B cell (primary cell): ENCODE measurements around the gene GPR137B. TPM values are rescaled to one million over a fixed set of nuclear protein-coding genes. Genes with fewer than 3 reads are reported as not detected.

Source experiments
- ATAC-seq: fragments of 200-7000 bp; cut with Tn5 transposase; one replicate; pipeline ENCODE4 v1.10.0; 2021; ENCODE audit warnings: low read depth, mild to moderate bottlenecking, moderate number of reproducible peaks, moderate library complexity
- CTCF ChIA-PET: fragments of 350-600 bp; sonication (Branson Sonifier 250); formaldehyde crosslinking; loops from one replicate; lab custom pipeline; 2021; ENCODE audit warnings: antibody characterized with exemption, inconsistent platforms; lab: Charles Lee
- POLR2A ChIA-PET: fragments of 350-600 bp; sonication (Branson Sonifier 250); formaldehyde crosslinking; loops from one replicate; lab custom pipeline; 2021; ENCODE audit warnings: antibody characterized with exemption; lab: Charles Lee
- DNase-seq: peaks from one replicate; pipeline ENCODE4 v3.0.0; 2013
- H2AFZ ChIP-seq: 2 replicates; pipeline ENCODE4 v1.6.1; 2012; ENCODE audit warnings: mild to moderate bottlenecking, low read depth, low read length; ENCODE audit not compliant: insufficient read depth, poor library complexity, severe bottlenecking
- H3K27ac ChIP-seq, 2 donors: 1 replicate in 1 of 2; 2 replicates in 1 of 2; pipeline ENCODE4 v1.5.1; 2012 to 2013; ENCODE audit warnings: low read length in 2 of 2, mild to moderate bottlenecking in 2 of 2, moderate library complexity in 1 of 2
- H3K27me3 ChIP-seq, 4 experiments: fragments of 200-600 bp in 1 of 4; sonication (generic) in 1 of 4; replicated peaks in 1 of 4; 1 replicate in 2 of 4; 2 replicates in 2 of 4; pipeline versions ENCODE4 v1.6.1 to v1.7.0; 2013 to 2016; ENCODE audit warnings: low read length in 3 of 4, mild to moderate bottlenecking in 2 of 4, mixed read lengths in 1 of 4, moderate library complexity in 1 of 4; ENCODE audit not compliant: insufficient read depth in 4 of 4, control insufficient read depth in 3 of 4; ENCODE audit errors: control extremely low read depth in 1 of 4
- H3K36me3 ChIP-seq, 2 experiments: replicated peaks in 1 of 2; 1 replicate in 1 of 2; 2 replicates in 1 of 2; pipeline versions ENCODE4 v1.6.1 to v1.7.1; 2013; ENCODE audit warnings: low read length in 1 of 2; ENCODE audit not compliant: insufficient read depth in 2 of 2, control insufficient read depth in 1 of 2; ENCODE audit errors: control extremely low read depth in 1 of 2, extremely low read depth in 1 of 2
- H3K4me1 ChIP-seq, 2 donors: fragments of 200-600 bp in 1 of 2; sonication (generic) in 1 of 2; 1 replicate in 1 of 2; 2 replicates in 1 of 2; pipeline versions ENCODE4 v1.5.1 to v1.6.1; 2013 to 2017; ENCODE audit warnings: low read length in 2 of 2; ENCODE audit not compliant: control insufficient read depth in 2 of 2, insufficient read depth in 2 of 2
- H3K4me2 ChIP-seq: replicated peaks from 2 replicates; pipeline ENCODE3; 2012; ENCODE audit warnings: mild to moderate bottlenecking, low read depth, low read length; ENCODE audit not compliant: poor library complexity, severe bottlenecking
- H3K4me3 ChIP-seq, 5 experiments: fragments of 200-600 bp in 1 of 5; sonication (generic) in 1 of 5; 1 replicate in 3 of 5; 2 replicates in 2 of 5; pipeline versions ENCODE4 v1.5.1 to v1.7.0; 2011 to 2016; ENCODE audit warnings: low read length in 4 of 5, mild to moderate bottlenecking in 4 of 5, low read depth in 2 of 5, control low read depth in 1 of 5, moderate library complexity in 1 of 5; ENCODE audit not compliant: insufficient read depth in 1 of 5; ENCODE audit errors: control extremely low read depth in 1 of 5, extremely low read depth in 1 of 5
- H3K79me2 ChIP-seq: fragments of 200-600 bp; sonication (generic); one replicate; pipeline ENCODE4 v1.6.0; 2016; ENCODE audit warnings: low read length; ENCODE audit not compliant: control insufficient read depth, insufficient read depth
- H3K9ac ChIP-seq: fragments of 200-600 bp; sonication (generic); 2 replicates; pipeline ENCODE4 v1.6.1; 2017; ENCODE audit warnings: mild to moderate bottlenecking, low read length, moderate library complexity
- H3K9me3 ChIP-seq, 3 donors: one replicate each; pipeline versions ENCODE4 v1.6.1 to v1.7.1; 2013; ENCODE audit warnings: low read length in 2 of 3; ENCODE audit not compliant: control insufficient read depth in 2 of 3, insufficient read depth in 1 of 3; ENCODE audit errors: control extremely low read depth in 1 of 3
- H4K20me1 ChIP-seq: 2 replicates; pipeline ENCODE4 v1.6.0; 2012; ENCODE audit warnings: mild to moderate bottlenecking, low read length; ENCODE audit not compliant: insufficient read depth, control insufficient read depth, poor library complexity, severe bottlenecking
- H3K27ac Mint-ChIP-seq: one replicate; pipeline ENCODE4 v1.8.0; 2021; ENCODE audit warnings: mixed read lengths
- H3K27me3 Mint-ChIP-seq: one replicate; pipeline ENCODE4 v1.8.0; 2021; ENCODE audit warnings: mixed read lengths
- H3K4me1 Mint-ChIP-seq: one replicate; pipeline ENCODE4 v1.8.0; 2021; ENCODE audit warnings: mixed read lengths
- H3K4me3 Mint-ChIP-seq: one replicate; pipeline ENCODE4 v1.8.0; 2021; ENCODE audit warnings: mixed read lengths
- H3K9me3 Mint-ChIP-seq: one replicate; pipeline ENCODE4 v1.8.0; 2022; ENCODE audit warnings: mixed read lengths; ENCODE audit not compliant: insufficient read depth
- EZH2 ChIP-seq: IDR thresholded peaks from 2 replicates; pipeline ENCODE4 v1.6.1; 2012; ENCODE audit warnings: borderline replicate concordance, low read depth, mild to moderate bottlenecking, moderate library complexity, low read length; ENCODE audit not compliant: insufficient read depth, poor library complexity, severe bottlenecking
- WGBS: methylation state at CpG from one replicate; pipeline ENCODE4 v1.1.5; 2013; ENCODE audit warnings: missing lambda C conversion rate; ENCODE audit not compliant: insufficient coverage; 5-methylcytosine and 5-hydroxymethylcytosine counted together
- intact Hi-C: fragments of 100-400 bp; cut with micrococcal nuclease; formaldehyde crosslinking; loops from one replicate; pipeline ENCODE4 v1.10.0; 2022
- polyA plus RNA-seq: library from polyadenylated mRNA; depleted of rRNA; stranded (reverse); fragments of >200 nt; gene quantifications from 2 replicates; pipeline ENCODE4 v1.2.3, GENCODE V29; 2012
- total RNA-seq, 2 donors: library from RNA; stranded (reverse); fragments of 120-200 nt in 1 of 2; gene quantifications; 1 replicate in 1 of 2; 2 replicates in 1 of 2; pipeline versions ENCODE4 v1.2.3 to v1.2.4, GENCODE V29; 2013 to 2022
- TF ChIP-seq, protein P1 (sequence below): fragments of 200-600 bp; IDR thresholded peaks from one replicate; pipeline ENCODE4 v1.8.0; 2022; ENCODE audit warnings: antibody characterized with exemption, mild to moderate bottlenecking

GPR137B gene
- total and polyA plus RNA-seq, 2 donors (not counting 1 experiment from before 2014, with no cell fraction given), result 1.5 to 11.8 TPM

DNA sequence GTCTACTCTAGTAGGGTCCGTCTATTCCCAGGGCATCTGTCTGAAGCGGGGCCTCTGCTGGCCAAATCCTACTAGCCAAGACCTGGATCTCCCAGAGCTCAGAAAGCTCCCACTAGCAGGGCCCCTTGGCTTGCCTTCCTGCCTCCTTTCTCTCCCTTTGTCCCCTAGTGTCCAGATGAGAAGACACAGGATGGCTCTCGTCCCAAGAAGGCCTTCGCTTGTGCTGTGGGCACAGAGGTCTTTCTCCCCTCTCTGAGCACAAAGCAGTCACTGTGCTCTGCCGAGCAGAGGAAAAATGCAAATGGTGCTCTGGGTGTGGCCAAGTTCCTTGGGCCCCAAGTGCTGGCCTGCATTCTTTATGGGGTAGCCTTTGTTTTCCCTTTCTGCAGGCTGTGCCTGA is 13.0 kb upstream of the GPR137B start:
- Histone ChIP-seq H3K4me1 (peaks cover 0 to 4% of the 10 kb centered on the region in 2 donors), H3K9me3 (no peaks in the 10 kb centered on the region), H4K20me1 (no peaks in the 10 kb centered on the region), H3K4me2 (no peak overlapping the region), H3K27ac (no peak overlapping the region), H3K4me3 (no peak overlapping the region), H3K9ac (no peak overlapping the region), H3K36me3 (no peaks in the 10 kb centered on the region), H2AFZ (no peak overlapping the region), H3K79me2 (no peaks in the 10 kb centered on the region), H3K27me3 (peaks cover 0 to 3% (median 0%) of the 10 kb centered on the region in 4 experiments)
- H3K27ac Mint-ChIP-seq, result no peak overlapping the region
- CTCF ChIA-PET, result no interaction called here
- ATAC-seq (no peak), DNase-seq (no peak)
- peaks cover under 1% of the 10 kb centered on the region for H3K9me3 Mint-ChIP-seq
- no peak overlapping the region for H3K4me3 Mint-ChIP-seq
- H3K4me1 Mint-ChIP-seq, result peaks cover 4% of the 10 kb centered on the region
- WGBS, result 95% methylated on average over 4 of the region's 5 CpGs
- TF ChIP-seq EZH2, result no peak
- TF ChIP-seq, protein P1, sequence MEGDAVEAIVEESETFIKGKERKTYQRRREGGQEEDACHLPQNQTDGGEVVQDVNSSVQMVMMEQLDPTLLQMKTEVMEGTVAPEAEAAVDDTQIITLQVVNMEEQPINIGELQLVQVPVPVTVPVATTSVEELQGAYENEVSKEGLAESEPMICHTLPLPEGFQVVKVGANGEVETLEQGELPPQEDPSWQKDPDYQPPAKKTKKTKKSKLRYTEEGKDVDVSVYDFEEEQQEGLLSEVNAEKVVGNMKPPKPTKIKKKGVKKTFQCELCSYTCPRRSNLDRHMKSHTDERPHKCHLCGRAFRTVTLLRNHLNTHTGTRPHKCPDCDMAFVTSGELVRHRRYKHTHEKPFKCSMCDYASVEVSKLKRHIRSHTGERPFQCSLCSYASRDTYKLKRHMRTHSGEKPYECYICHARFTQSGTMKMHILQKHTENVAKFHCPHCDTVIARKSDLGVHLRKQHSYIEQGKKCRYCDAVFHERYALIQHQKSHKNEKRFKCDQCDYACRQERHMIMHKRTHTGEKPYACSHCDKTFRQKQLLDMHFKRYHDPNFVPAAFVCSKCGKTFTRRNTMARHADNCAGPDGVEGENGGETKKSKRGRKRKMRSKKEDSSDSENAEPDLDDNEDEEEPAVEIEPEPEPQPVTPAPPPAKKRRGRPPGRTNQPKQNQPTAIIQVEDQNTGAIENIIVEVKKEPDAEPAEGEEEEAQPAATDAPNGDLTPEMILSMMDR, result no peak
- peaks cover 36% of the 10 kb centered on the region for H3K27me3 Mint-ChIP-seq
- POLR2A ChIA-PET, result no interaction called here
- intact Hi-C loops, result no loop called here

DNA sequence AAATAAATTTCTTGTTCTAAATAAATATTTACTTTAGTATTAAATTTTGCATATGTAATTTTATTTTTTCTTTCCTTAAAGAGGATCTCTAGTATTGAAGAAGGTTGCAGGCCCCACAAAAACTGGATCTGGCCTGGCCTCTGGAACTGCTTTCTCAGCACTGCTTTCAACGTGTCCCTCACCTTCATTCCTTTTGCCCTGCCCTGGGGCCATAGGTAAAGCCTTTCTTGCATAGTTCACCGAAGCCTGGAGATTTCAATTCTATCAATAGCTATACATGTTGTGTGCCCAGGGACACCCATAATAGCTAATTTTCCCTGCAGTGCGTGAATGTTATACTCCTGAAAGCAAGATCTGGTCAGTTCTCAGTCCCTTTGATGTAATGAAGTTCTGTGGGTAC is 12.0 kb upstream of the GPR137B start:
- Histone ChIP-seq H3K4me2 (no peak overlapping the region), H3K27ac (no peak overlapping the region), H3K9ac (no peak overlapping the region), H3K4me1 (peaks cover 0 to 4% of the 10 kb centered on the region in 2 donors), H3K4me3 (no peak overlapping the region), H3K36me3 (no peaks in the 10 kb centered on the region), H2AFZ (no peak overlapping the region), H4K20me1 (no peaks in the 10 kb centered on the region), H3K9me3 (no peaks in the 10 kb centered on the region), H3K27me3 (peaks cover 0 to 3% (median 0%) of the 10 kb centered on the region in 4 experiments), H3K79me2 (no peaks in the 10 kb centered on the region)
- Mint-ChIP-seq H3K4me1 (peaks cover 4% of the 10 kb centered on the region), H3K27ac (no peak overlapping the region), H3K27me3 (peaks cover 46% of the 10 kb centered on the region), H3K9me3 (peaks cover 4% of the 10 kb centered on the region), H3K4me3 (no peak overlapping the region)
- ChIA-PET POLR2A (interaction anchor here (0.7 kb wide), 1 partner anchor 50 kb away, joined by 4 read pairs; no protein-coding TSS in a partner anchor), CTCF (interaction anchor here (1.4 kb wide), 1 partner anchor 18 kb away, joined by 3 read pairs; no protein-coding TSS in a partner anchor)
- no peak for DNase-seq
- 100% methylated on average over 1 of the region's 3 CpGs for WGBS
- TF ChIP-seq, protein P1, result no peak
- TF ChIP-seq EZH2, result no peak
- intact Hi-C loops, result no loop called here
- ATAC-seq, result no peak
